ENCODE measurements around the gene MAS1L.

DNA sequence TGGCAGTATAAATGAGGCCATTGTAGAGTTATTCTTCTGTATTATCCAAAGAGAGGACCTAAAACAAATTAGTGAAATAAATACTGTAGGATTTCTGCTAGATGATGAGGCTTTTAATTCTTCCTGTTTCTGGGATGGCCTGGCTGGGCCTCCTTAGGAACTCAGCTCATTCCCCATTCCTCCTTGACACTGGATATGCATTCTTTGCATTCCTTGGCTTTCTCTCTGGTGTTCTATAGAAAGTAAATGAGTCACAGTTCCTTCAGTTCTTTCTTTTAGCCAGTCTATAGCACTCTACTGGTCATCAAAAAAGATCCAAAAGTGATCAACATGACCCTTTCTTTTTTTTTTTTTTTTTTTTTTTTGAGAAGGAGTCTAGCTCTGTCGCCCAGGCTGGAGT lies 40.1 kb downstream of the MAS1L start:
- TF ChIP-seq POLR2A (IDR thresholded peaks at IDR 0.05; ENCODE audit: borderline replicate concordance, extremely low read depth, insufficient read depth, insufficient read length) (no peak), ZFX (IDR thresholded peaks at IDR 0.05) (no peak), CEBPB (IDR thresholded peaks at IDR 0.05; ENCODE audit: low read depth) (no peak), RAD21 (IDR thresholded peaks at IDR 0.05; ENCODE audit: low read depth) (no peak), POLR2AphosphoS5 (IDR thresholded peaks at IDR 0.05; ENCODE audit: low read depth, low read length) (no peak), SP1 (IDR thresholded peaks at IDR 0.05; ENCODE audit: low read depth) (no peak), YY1 (IDR thresholded peaks at IDR 0.05; ENCODE audit: extremely low read depth, insufficient replicate concordance, low read depth, low read length) (no peak), SIN3A (IDR thresholded peaks at IDR 0.05; ENCODE audit: low read depth) (no peak), ELF1 (IDR thresholded peaks at IDR 0.05; ENCODE audit: borderline replicate concordance, low read depth) (no peak), SRF (IDR thresholded peaks at IDR 0.05; ENCODE audit: low read depth) (no peak), EZH2 (IDR thresholded peaks at IDR 0.05) (no peak)
- TF ChIP-seq, protein P1, sequence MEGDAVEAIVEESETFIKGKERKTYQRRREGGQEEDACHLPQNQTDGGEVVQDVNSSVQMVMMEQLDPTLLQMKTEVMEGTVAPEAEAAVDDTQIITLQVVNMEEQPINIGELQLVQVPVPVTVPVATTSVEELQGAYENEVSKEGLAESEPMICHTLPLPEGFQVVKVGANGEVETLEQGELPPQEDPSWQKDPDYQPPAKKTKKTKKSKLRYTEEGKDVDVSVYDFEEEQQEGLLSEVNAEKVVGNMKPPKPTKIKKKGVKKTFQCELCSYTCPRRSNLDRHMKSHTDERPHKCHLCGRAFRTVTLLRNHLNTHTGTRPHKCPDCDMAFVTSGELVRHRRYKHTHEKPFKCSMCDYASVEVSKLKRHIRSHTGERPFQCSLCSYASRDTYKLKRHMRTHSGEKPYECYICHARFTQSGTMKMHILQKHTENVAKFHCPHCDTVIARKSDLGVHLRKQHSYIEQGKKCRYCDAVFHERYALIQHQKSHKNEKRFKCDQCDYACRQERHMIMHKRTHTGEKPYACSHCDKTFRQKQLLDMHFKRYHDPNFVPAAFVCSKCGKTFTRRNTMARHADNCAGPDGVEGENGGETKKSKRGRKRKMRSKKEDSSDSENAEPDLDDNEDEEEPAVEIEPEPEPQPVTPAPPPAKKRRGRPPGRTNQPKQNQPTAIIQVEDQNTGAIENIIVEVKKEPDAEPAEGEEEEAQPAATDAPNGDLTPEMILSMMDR (IDR thresholded peaks at IDR 0.05 in 2 of 3, conservative IDR thresholded peaks at IDR 0.05 in 1 of 3; ENCODE audit: borderline replicate concordance in 1 of 3, insufficient read depth in 1 of 3, low read depth in 2 of 3, low read length in 2 of 3) = no peak
- TF ChIP-seq, protein P2, sequence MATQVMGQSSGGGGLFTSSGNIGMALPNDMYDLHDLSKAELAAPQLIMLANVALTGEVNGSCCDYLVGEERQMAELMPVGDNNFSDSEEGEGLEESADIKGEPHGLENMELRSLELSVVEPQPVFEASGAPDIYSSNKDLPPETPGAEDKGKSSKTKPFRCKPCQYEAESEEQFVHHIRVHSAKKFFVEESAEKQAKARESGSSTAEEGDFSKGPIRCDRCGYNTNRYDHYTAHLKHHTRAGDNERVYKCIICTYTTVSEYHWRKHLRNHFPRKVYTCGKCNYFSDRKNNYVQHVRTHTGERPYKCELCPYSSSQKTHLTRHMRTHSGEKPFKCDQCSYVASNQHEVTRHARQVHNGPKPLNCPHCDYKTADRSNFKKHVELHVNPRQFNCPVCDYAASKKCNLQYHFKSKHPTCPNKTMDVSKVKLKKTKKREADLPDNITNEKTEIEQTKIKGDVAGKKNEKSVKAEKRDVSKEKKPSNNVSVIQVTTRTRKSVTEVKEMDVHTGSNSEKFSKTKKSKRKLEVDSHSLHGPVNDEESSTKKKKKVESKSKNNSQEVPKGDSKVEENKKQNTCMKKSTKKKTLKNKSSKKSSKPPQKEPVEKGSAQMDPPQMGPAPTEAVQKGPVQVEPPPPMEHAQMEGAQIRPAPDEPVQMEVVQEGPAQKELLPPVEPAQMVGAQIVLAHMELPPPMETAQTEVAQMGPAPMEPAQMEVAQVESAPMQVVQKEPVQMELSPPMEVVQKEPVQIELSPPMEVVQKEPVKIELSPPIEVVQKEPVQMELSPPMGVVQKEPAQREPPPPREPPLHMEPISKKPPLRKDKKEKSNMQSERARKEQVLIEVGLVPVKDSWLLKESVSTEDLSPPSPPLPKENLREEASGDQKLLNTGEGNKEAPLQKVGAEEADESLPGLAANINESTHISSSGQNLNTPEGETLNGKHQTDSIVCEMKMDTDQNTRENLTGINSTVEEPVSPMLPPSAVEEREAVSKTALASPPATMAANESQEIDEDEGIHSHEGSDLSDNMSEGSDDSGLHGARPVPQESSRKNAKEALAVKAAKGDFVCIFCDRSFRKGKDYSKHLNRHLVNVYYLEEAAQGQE (IDR thresholded peaks at IDR 0.05; ENCODE audit: low read depth) = no peak

All from HCT116 (cell line).